Thymus (tissue), 11 donors: ENCODE results near the gene SDF2. TPM values are rescaled to one million over a fixed set of nuclear protein-coding genes. Genes with fewer than 3 reads are reported as not detected.

Experiments used
- DNase-seq, 9 donors: peaks; one replicate each; pipeline ENCODE4 v3.0.0-alpha.2; 2013; ENCODE audit warnings: low spot score in 9 of 9, low read depth in 6 of 9, missing footprints in 1 of 9
- H3K27ac ChIP-seq, 2 donors: one replicate each; pipeline ENCODE4 v1.5.1; 2013; ENCODE audit warnings: control low read depth in 1 of 2, low read depth in 1 of 2, low read length in 1 of 2, mild to moderate bottlenecking in 1 of 2, moderate library complexity in 1 of 2
- H3K27me3 ChIP-seq, 2 donors: one replicate each; pipeline ENCODE4 v1.5.1; 2013; ENCODE audit warnings: low read length in 1 of 2; ENCODE audit not compliant: control insufficient read depth in 2 of 2, insufficient read depth in 1 of 2
- H3K36me3 ChIP-seq, 2 donors: one replicate each; pipeline ENCODE4 v1.5.1; 2013; ENCODE audit warnings: low read length in 1 of 2, mild to moderate bottlenecking in 1 of 2, moderate library complexity in 1 of 2; ENCODE audit not compliant: control insufficient read depth in 2 of 2, insufficient read depth in 2 of 2
- H3K4me1 ChIP-seq, 2 donors: one replicate each; pipeline ENCODE4 v1.5.1; 2013; ENCODE audit warnings: low read length in 2 of 2; ENCODE audit not compliant: control insufficient read depth in 2 of 2, insufficient read depth in 2 of 2
- H3K4me3 ChIP-seq, 2 donors: one replicate each; pipeline ENCODE4 v1.5.1; 2013; ENCODE audit warnings: low read length in 2 of 2, control low read depth in 1 of 2, mild to moderate bottlenecking in 1 of 2
- H3K9me3 ChIP-seq, 2 donors: one replicate each; pipeline ENCODE4 v1.5.1; 2013; ENCODE audit warnings: low read length in 1 of 2, mild to moderate bottlenecking in 1 of 2; ENCODE audit not compliant: control insufficient read depth in 2 of 2, insufficient read depth in 1 of 2
- WGBS: extraction: QIAGEN DNeasy Blood & Tissue Kit; methylation state at CpG from one replicate; pipeline ENCODE4 v1.1.7; 2013; 5-methylcytosine and 5-hydroxymethylcytosine counted together
- polyA plus RNA-seq: library from polyadenylated mRNA; stranded (reverse); fragments of 200-250 nt; gene quantifications from one replicate; pipeline ENCODE4 v1.2.3, GENCODE V29; 2013
- total RNA-seq: library from RNA; stranded (reverse); fragments of 120-200 nt; gene quantifications from one replicate; pipeline ENCODE4 v1.2.4, GENCODE V29; 2013
- donor health status: healthy.

The SDF2 gene
- total and polyA plus RNA-seq, 2 donors = 40.8 to 47.2 TPM

GRCh38 chr17:28704219-28704858 is 42.6 kb upstream of the SDF2 start:
- Histone ChIP-seq H3K4me3 (no peak overlapping the region), H3K27me3 (no peaks in the 10 kb centered on the region), H3K4me1 (no peaks in the 10 kb centered on the region), H3K36me3 (peaks cover 51 to 63% of the 10 kb centered on the region in 2 donors), H3K27ac (no peak overlapping the region), H3K9me3 (no peaks in the 10 kb centered on the region)
- DNase-seq = no peak
- 98% methylated on average over 14 of the region's 14 CpGs for WGBS

GRCh38 chr17:28703552-28704218 is 42.0 kb upstream of the SDF2 start:
- Histone ChIP-seq H3K27ac (no peak overlapping the region), H3K4me1 (no peaks in the 10 kb centered on the region), H3K27me3 (no peaks in the 10 kb centered on the region), H3K4me3 (no peak overlapping the region), H3K9me3 (no peaks in the 10 kb centered on the region), H3K36me3 (peaks cover 57 to 69% of the 10 kb centered on the region in 2 donors)
- WGBS = 97% methylated on average over 16 of the region's 16 CpGs
- DNase-seq = no peak

- 97% methylated on average over 3 of the region's 3 CpGs for WGBS
- Histone ChIP-seq H3K27ac (no peak overlapping the region), H3K4me1 (no peaks in the 10 kb centered on the region), H3K27me3 (no peaks in the 10 kb centered on the region), H3K9me3 (no peaks in the 10 kb centered on the region), H3K36me3 (peaks cover 67 to 79% of the 10 kb centered on the region in 2 donors), H3K4me3 (no peak overlapping the region)
- DNase-seq = no peak
Measured at GRCh38 chr17:28702752-28703150, 41.0 kb upstream of the SDF2 start.

GRCh38 chr17:28702026-28702751 is 40.5 kb upstream of the SDF2 start:
- Histone ChIP-seq H3K4me1 (no peaks in the 10 kb centered on the region), H3K27me3 (no peaks in the 10 kb centered on the region), H3K27ac (no peak overlapping the region), H3K9me3 (no peaks in the 10 kb centered on the region), H3K4me3 (no peak overlapping the region), H3K36me3 (peaks cover 72 to 83% of the 10 kb centered on the region in 2 donors)
- 96% methylated on average over 10 of the region's 10 CpGs for WGBS
- DNase-seq = no peak

- H3K27ac ChIP-seq = no peak overlapping the region
- no peak for DNase-seq
- no peaks in the 10 kb centered on the region for H3K4me1 ChIP-seq
- whole genome bisulfite sequencing = 98% methylated on average over 10 of the region's 10 CpGs
- no peaks in the 10 kb centered on the region for H3K9me3 ChIP-seq
- no peaks in the 10 kb centered on the region for H3K27me3 ChIP-seq
- peaks cover 85 to 91% of the 10 kb centered on the region in 2 donors for H3K36me3 ChIP-seq
- H3K4me3 ChIP-seq = no peak overlapping the region
Measured at GRCh38 chr17:28700830-28701492, 39.3 kb upstream of the SDF2 start.

- 96% methylated on average over 8 of the region's 8 CpGs for WGBS
- Histone ChIP-seq H3K27ac (no peak overlapping the region), H3K4me1 (no peaks in the 10 kb centered on the region)
Measured at GRCh38 chr17:28700278-28700677, 38.6 kb upstream of the SDF2 start.

GRCh38 chr17:28698253-28698941 is 36.7 kb upstream of the SDF2 start:
- Histone ChIP-seq H3K27ac (no peak overlapping the region), H3K9me3 (no peaks in the 10 kb centered on the region), H3K36me3 (peaks cover 98 to 99% of the 10 kb centered on the region in 2 donors), H3K27me3 (no peaks in the 10 kb centered on the region), H3K4me3 (no peak overlapping the region), H3K4me1 (no peaks in the 10 kb centered on the region)
- WGBS = 97% methylated on average over 6 of the region's 6 CpGs
- no peak for DNase-seq

More at GRCh38 chr17:28700278-28700677, 38.6 kb upstream of the SDF2 start:
- H3K9me3 ChIP-seq = no peaks in the 10 kb centered on the region
- H3K4me3 ChIP-seq = no peak overlapping the region
- DNase-seq = no peak
- H3K36me3 ChIP-seq = peaks cover 91 to 93% of the 10 kb centered on the region in 2 donors
- no peaks in the 10 kb centered on the region for H3K27me3 ChIP-seq

- Histone ChIP-seq H3K27me3 (no peaks in the 10 kb centered on the region), H3K27ac (no peak overlapping the region), H3K4me3 (no peak overlapping the region), H3K9me3 (no peaks in the 10 kb centered on the region), H3K36me3 (peaks cover 83 to 85% of the 10 kb centered on the region in 2 donors), H3K4me1 (no peaks in the 10 kb centered on the region)
- 98% methylated on average over 1 of the region's 1 CpG for WGBS
- no peak for DNase-seq
Measured at GRCh38 chr17:28693869-28694268, 32.2 kb upstream of the SDF2 start.
